Loucy (cell line): ENCODE measurements around the gene TAS2R41.

Source experiments
- EZH2phosphoT487 ChIP-seq: fragments of 200-600 bp; IDR thresholded peaks from 2 replicates; pipeline ENCODE4 v1.6.1; 2018; ENCODE audit warnings: antibody characterized with exemption, mild to moderate bottlenecking, moderate library complexity, borderline replicate concordance
- TF ChIP-seq, protein P1 (sequence below): fragments of 200-600 bp; sonication (generic); conservative IDR thresholded peaks from 2 replicates; pipeline ENCODE4 v1.5.1; 2014; ENCODE audit warnings: mild to moderate bottlenecking, antibody characterized with exemption, low read length

DNA sequence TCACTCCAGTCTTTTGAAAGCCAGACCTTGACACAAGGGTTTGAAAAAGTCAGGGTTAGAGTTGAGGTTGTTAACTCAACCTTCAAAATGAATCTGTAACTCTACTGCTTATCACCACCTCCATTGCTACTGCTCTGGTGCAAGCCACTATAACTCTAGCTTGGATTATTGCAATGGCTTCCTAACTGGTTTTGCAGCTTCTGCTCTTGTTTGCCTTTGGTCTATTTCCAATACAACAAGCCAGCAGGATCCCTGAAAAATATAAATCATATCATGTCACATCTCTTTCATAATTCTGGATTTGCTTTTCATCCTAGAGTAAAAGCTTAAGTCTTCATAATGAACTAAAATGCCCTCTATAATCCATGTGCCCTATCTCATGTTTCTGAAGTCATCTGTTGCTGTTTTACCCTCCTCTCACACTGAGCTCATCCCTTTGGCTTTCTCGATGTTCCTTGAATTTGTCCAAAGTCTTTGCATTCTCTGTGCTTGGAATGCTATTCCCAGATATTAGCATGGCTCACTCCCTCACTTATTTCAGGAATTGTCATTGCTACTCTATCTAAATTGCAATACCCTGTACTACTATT lies 23.5 kb upstream of the TAS2R41 start:
- TF ChIP-seq, protein P1, sequence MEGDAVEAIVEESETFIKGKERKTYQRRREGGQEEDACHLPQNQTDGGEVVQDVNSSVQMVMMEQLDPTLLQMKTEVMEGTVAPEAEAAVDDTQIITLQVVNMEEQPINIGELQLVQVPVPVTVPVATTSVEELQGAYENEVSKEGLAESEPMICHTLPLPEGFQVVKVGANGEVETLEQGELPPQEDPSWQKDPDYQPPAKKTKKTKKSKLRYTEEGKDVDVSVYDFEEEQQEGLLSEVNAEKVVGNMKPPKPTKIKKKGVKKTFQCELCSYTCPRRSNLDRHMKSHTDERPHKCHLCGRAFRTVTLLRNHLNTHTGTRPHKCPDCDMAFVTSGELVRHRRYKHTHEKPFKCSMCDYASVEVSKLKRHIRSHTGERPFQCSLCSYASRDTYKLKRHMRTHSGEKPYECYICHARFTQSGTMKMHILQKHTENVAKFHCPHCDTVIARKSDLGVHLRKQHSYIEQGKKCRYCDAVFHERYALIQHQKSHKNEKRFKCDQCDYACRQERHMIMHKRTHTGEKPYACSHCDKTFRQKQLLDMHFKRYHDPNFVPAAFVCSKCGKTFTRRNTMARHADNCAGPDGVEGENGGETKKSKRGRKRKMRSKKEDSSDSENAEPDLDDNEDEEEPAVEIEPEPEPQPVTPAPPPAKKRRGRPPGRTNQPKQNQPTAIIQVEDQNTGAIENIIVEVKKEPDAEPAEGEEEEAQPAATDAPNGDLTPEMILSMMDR, result no peak
- TF ChIP-seq EZH2phosphoT487, result no peak
